Left lung (tissue), 10 donors: ENCODE measurements around the gene ZNF296. TPM values are rescaled to one million over a fixed set of nuclear protein-coding genes. Genes with fewer than 3 reads are reported as not detected.

Experiments
- ATAC-seq: fragments of 200-7000 bp; cut with Tn5 transposase; one replicate; pipeline ENCODE4 v1.9.1; 2020; ENCODE audit warnings: moderate library complexity
- DNase-seq, 4 donors: peaks; one replicate each; pipeline ENCODE4 v3.0.0-alpha.2; 2013 to 2020
- H3K27ac ChIP-seq, 2 donors: fragments of 200-600 bp; sonication (generic) in 1 of 2; one replicate each; pipeline versions ENCODE4 v1.5.0 to v1.8.0; 2020 to 2021
- H3K27me3 ChIP-seq, 2 donors: fragments of 200-600 bp; sonication (generic) in 1 of 2; one replicate each; pipeline versions ENCODE4 v1.5.0 to v1.8.0; 2020 to 2021
- H3K36me3 ChIP-seq, 2 donors: fragments of 200-600 bp; sonication (generic) in 1 of 2; one replicate each; pipeline versions ENCODE4 v1.5.0 to v1.8.0; 2020 to 2021
- H3K4me1 ChIP-seq, 2 donors: fragments of 200-600 bp; one replicate each; pipeline ENCODE4 v1.8.0; 2021
- H3K4me3 ChIP-seq, 2 donors: fragments of 200-600 bp; sonication (generic) in 1 of 2; one replicate each; pipeline versions ENCODE4 v1.5.0 to v1.8.0; 2020 to 2021; ENCODE audit warnings: mild to moderate bottlenecking in 1 of 2
- H3K9me3 ChIP-seq, 2 donors: fragments of 200-600 bp; sonication (generic) in 1 of 2; one replicate each; pipeline versions ENCODE4 v1.5.0 to v1.8.0; 2020 to 2021
- CTCF ChIP-seq, 2 donors: fragments of 200-600 bp; sonication (generic) in 1 of 2; IDR thresholded peaks; one replicate each; pipeline versions ENCODE4 v1.5.0 to v1.8.0; 2021; ENCODE audit warnings: antibody characterized with exemption in 2 of 2
- intact Hi-C, 2 donors: fragments of 100-400 bp; cut with DNase I; formaldehyde crosslinking; loops; one replicate each; pipeline versions ENCODE4 v1.11.2 to v1.14.2; 2022
- polyA plus RNA-seq, 6 donors: library from polyadenylated mRNA; unstranded; fragments of 120-200 nt; gene quantifications; one replicate each; pipeline ENCODE4 v1.2.1, GENCODE V29; 2013; ENCODE audit not compliant: insufficient read length in 6 of 6
- total RNA-seq, 2 donors: library from RNA; stranded (reverse); fragmentation: NEBNext Ultra II Directional; extraction: Animal tissue kit (Norgen Biotek cat#: 25700); gene quantifications; one replicate each; pipeline ENCODE4 v1.2.1, GENCODE V29; 2021
- donor health status: DM: no; HTN: yes; CAD: no.
- donor health status: DM: no; HTN: no; CAD: no.

The ZNF296 gene
- total and polyA plus RNA-seq, 8 donors, result 0.43 to 2.0 (median 1.0) TPM

GRCh38 chr19:45103508-45104319 is 27.4 kb upstream of the ZNF296 start:
- Histone ChIP-seq H3K27ac (no peak overlapping the region), H3K27me3 (no peaks in the 10 kb centered on the region), H3K4me1 (peaks cover 6 to 33% of the 10 kb centered on the region in 2 donors), H3K9me3 (no peaks in the 10 kb centered on the region), H3K4me3 (no peak overlapping the region), H3K36me3 (no peaks in the 10 kb centered on the region)
- intact Hi-C loops, result no loop called here
- no peak for ATAC-seq
- no peak for TF ChIP-seq CTCF (IDR thresholded peaks at IDR 0.05)
- no peak for DNase-seq

GRCh38 chr19:45103156-45103507 is 26.9 kb upstream of the ZNF296 start:
- intact Hi-C loops, result no loop called here
- no peak overlapping the region for H3K27ac ChIP-seq

GRCh38 chr19:45102481-45102880 is 26.2 kb upstream of the ZNF296 start:
- ATAC-seq (no peak), DNase-seq (no peak)
- no peak overlapping the region for H3K4me3 ChIP-seq
- peaks cover 16 to 45% of the 10 kb centered on the region in 2 donors for H3K4me1 ChIP-seq
- TF ChIP-seq CTCF (IDR thresholded peaks at IDR 0.05), result no peak
- no peak overlapping the region for H3K27ac ChIP-seq
- no peaks in the 10 kb centered on the region for H3K9me3 ChIP-seq
- no peaks in the 10 kb centered on the region for H3K27me3 ChIP-seq
- H3K36me3 ChIP-seq, result no peaks in the 10 kb centered on the region
- intact Hi-C loops, result no loop called here

More at GRCh38 chr19:45103156-45103507, 26.9 kb upstream of the ZNF296 start:
- no peak for TF ChIP-seq CTCF (IDR thresholded peaks at IDR 0.05)
- Histone ChIP-seq H3K36me3 (no peaks in the 10 kb centered on the region), H3K4me1 (peaks cover 12 to 39% of the 10 kb centered on the region in 2 donors), H3K4me3 (no peak overlapping the region), H3K27me3 (no peaks in the 10 kb centered on the region), H3K9me3 (no peaks in the 10 kb centered on the region)
- ATAC-seq (no peak), DNase-seq (no peak)

- no peak overlapping the region for H3K27ac ChIP-seq
- DNase-seq, result no peak
- intact Hi-C loops, result no loop called here
- TF ChIP-seq CTCF (IDR thresholded peaks at IDR 0.05), result no peak
- H3K4me3 ChIP-seq, result no peak overlapping the region
- H3K4me1 ChIP-seq, result peaks cover 16 to 48% of the 10 kb centered on the region in 2 donors
- H3K9me3 ChIP-seq, result no peaks in the 10 kb centered on the region
- ATAC-seq, result no peak
- no peaks in the 10 kb centered on the region for H3K27me3 ChIP-seq
- H3K36me3 ChIP-seq, result no peaks in the 10 kb centered on the region
Measured at GRCh38 chr19:45101806-45102205, 25.5 kb upstream of the ZNF296 start.

GRCh38 chr19:45100846-45101252 is 24.6 kb upstream of the ZNF296 start:
- TF ChIP-seq CTCF (IDR thresholded peaks at IDR 0.05), result no peak
- no peak overlapping the region for H3K27ac ChIP-seq
- no peak overlapping the region for H3K4me3 ChIP-seq
- no peaks in the 10 kb centered on the region for H3K36me3 ChIP-seq
- ATAC-seq (no peak), DNase-seq (no peak)
- no peaks in the 10 kb centered on the region for H3K27me3 ChIP-seq
- intact Hi-C loops, result no loop called here
- H3K4me1 ChIP-seq, result peaks cover 18 to 55% of the 10 kb centered on the region in 2 donors
- no peaks in the 10 kb centered on the region for H3K9me3 ChIP-seq
